SK-N-MC (cell line): ENCODE results near the gene ME1.

Source experiments
- EZH2 ChIP-seq: fragments of 200-600 bp; sonication (generic); IDR thresholded peaks from one replicate; pipeline ENCODE4 v1.6.1; 2017; ENCODE audit warnings: antibody characterized with exemption
- FOXP2 ChIP-seq: optimal IDR thresholded peaks from 2 replicates; pipeline ENCODE3; 2011; ENCODE audit warnings: mild to moderate bottlenecking, moderate library complexity; ENCODE audit not compliant: insufficient read depth; ENCODE audit errors: extremely low read length, control extremely low read depth
- POLR2AphosphoS5 ChIP-seq: IDR thresholded peaks from 2 replicates; pipeline ENCODE4 v1.6.1; 2012; ENCODE audit warnings: mild to moderate bottlenecking, low read depth, low read length, borderline replicate concordance

DNA sequence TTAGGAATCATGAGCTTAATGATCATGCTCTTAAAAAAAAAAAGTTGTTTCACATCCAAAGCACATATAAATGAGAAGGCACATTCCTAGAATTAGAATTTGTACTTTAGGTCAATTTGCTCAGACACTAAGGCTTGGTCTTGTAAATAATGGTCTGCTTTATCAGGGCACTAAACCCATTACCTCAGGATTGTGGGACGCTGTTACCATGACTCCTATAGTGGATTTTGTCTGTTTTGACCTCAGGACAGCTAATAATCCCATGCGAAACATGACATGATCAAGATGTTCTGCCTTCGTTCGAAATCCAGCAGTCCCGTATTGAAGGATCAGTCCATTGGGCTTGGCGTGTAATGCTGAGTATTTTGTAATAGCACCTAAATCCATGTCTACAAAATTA is 240.2 kb downstream of the ME1 start:
- TF ChIP-seq EZH2 (no peak), POLR2AphosphoS5 (no peak), FOXP2 (no peak)
